HG03460 (cell line): ENCODE measurements around the gene GABPB1.
"Not testable (repeated sequence)": the region's sequence is repeated elsewhere in the genome, so short reads cannot be mapped to it uniquely, and the experiment has no call there.

Source experiments
- ATAC-seq: cut with Tn5 transposase; IDR thresholded peaks from one replicate; pipeline ENCODE4 v1.9.1; 2021; ENCODE audit not compliant: unreplicated experiment

Gene GABPB1

GRCh38 chr15:50354838-50355618 lies at the start of gene GABPB1:
Gene GABPB1 (minus strand): TSS chr15:50355198. CDS start chr15:50309798, 45,400 bp downstream.
- ATAC-seq, result peak; percentile 39

DNA sequence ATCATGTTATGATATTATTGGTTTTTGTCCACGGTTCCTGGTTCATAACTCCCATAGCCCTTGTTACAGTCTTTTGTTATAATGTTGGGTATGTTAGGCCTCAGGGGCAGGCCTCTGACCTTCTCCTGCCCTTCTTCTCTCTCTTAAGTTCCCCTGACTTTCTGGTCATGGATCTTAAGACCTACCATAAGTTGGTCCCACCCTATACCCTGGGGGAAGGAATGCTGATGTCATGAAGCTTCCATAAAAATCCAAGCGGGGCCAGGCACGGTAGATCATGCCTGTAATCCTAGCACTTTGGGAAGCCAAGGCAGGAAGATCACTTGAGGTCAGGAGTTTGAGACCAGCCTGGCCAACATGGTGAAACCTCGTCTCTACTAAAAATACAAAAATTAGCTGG lies 36.6 kb upstream of the GABPB1 start:
- not testable (repeated sequence) for ATAC-seq

DNA sequence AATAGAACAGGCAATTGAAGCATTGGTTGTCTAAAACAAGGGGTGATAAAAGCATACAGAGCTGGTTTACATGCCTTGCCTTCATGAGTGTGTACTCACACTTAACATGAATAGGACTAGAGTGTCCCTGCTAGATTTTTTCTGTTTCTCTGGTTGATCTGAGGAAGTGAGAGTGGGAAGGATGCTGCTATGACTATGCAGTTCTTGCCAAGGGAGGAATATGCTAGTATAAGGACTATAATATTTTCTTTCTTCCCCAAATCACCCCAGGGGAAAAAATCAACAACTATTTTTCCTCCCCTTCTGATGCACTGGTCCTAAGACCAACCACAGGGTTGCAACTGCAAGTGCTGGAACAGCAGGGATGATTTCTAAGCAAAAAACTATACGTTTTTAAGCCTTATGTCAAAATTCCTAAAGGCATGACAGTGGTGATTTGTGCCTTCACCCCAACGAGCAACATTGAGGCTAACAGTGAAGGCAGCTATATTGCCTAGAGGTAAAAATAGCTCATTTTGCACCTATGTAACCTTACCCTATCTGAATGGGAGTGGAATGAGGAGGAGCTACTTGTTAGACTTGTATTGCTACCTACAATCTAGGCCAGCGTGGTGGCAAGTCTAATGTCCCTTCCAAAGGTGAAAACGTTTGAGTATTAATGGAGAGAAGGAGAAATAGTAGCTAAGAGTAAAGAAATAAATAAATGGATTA lies 35.7 kb upstream of the GABPB1 start:
- ATAC-seq, result peak; percentile 79

- ATAC-seq, result not testable (repeated sequence)
These were observed 27.4 kb upstream of the GABPB1 start for GRCh38 chr15:50382408-50382807.

- no peak for ATAC-seq
These were observed 26.4 kb upstream of the GABPB1 start for GRCh38 chr15:50381438-50381837.

DNA sequence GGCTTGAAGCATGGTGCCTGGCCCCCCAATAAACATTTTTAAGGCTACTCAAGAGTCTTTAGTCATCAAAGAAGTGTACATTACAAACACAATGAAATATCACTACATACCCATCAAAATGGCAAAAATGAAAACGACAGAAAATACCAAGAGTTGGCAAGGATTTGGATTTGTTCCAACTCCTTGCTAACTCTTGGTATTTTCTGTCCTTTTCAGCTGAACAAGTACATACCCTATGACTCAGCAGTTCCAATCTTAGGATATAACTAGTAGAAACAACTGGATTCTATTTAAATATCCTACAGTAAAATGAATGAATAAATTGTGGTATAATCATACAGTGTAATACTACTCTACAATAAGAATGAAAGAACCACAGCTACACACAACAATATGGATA lies 25.1 kb upstream of the GABPB1 start:
- ATAC-seq, result no peak

DNA sequence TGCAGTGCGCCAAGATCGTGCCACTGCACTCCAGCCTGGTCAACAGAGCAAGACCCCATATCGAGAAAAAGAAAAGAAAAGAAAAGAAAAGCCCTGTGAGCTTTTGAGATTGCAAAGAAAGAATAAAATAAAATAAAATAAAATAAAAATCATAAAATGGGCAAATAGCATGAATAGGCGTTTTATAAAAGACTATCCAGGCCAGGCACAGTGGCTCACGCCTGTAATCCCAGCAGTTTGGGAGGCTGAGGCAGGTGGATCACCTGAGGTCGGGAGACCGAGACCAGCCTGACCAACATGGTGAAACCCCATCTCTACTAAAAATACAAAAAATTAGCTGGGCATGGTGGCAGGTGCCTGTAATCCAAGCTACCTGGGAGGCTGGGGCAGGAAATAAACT lies 24.4 kb upstream of the GABPB1 start:
- not testable (repeated sequence) for ATAC-seq

- no peak for ATAC-seq
These were observed 23.8 kb upstream of the GABPB1 start for GRCh38 chr15:50378776-50379175.

DNA sequence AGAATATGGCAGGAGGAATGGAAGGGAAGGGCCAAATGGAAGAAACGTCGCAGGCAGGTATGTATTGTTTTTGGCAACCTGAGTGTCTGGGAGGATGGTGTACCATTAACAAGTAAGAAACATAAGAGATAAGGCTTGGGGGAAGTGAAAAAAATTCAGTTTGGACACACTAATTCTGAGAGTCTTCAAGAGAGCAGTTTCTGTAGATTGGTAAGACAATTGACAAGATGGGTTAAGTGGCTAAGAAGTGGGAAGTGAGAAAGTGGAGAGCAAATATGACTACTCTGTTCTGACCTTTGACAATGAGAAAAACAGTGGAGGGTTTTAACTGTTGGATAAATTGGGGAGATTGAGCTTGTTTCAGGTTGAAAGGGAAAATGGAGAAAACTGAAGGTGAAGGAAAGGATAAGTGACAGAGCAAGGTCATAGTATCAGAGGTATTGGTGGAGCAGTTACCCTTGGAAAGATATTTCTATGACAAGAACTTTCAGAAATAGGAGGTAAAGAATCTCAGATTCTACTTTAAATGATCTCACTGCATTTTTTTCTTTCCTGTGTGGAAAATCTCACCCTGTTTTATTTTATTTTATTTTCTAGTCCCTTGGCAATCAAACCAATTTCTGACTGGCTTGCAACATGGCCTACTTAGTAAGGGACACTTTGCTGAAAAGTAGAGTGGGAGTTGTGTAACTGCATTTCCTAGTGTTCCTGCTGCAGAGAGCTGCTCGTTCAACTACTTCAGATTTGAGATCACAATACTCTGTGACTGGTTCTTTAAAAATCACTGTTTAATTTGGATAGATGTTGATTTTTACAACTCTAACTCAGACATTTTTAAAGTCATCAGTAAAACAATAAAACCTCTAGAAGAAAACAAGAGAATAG lies 23.1 kb upstream of the GABPB1 start:
- peak; percentile 98 for ATAC-seq

DNA sequence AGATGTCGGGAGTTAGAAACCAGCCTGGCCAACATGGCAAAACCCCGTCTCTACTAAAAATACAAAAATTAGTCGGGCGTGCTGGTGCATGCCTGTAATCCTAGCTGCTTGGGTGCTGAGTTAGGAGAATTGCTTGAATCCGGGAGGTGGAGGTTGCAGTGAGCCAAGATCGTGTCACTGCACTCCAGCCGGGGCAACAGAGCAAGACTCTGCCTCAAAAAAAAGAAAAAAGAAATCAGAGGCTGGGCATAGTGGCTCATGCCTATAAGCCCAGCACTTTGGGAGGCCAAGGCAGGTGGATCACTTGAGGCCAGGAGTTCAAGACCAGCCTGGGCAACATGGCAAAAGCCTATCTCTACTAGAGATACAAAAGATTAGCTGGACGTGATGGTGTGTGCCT lies 14.6 kb upstream of the GABPB1 start:
- not testable (repeated sequence) for ATAC-seq

GRCh38 chr15:50365971-50366370 lies 11.0 kb upstream of the GABPB1 start:
- no peak for ATAC-seq

GRCh38 chr15:50365570-50365969 lies 10.6 kb upstream of the GABPB1 start:
- ATAC-seq, result no peak

GRCh38 chr15:50363612-50364011 lies 8.6 kb upstream of the GABPB1 start:
- no peak for ATAC-seq

GRCh38 chr15:50361756-50362155 lies 6.8 kb upstream of the GABPB1 start:
- ATAC-seq, result no peak

GRCh38 chr15:50358845-50359244 lies 3.8 kb upstream of the GABPB1 start:
- ATAC-seq, result no peak

GRCh38 chr15:50355980-50356379 lies 982 bp upstream of the GABPB1 start:
- ATAC-seq, result no peak

DNA sequence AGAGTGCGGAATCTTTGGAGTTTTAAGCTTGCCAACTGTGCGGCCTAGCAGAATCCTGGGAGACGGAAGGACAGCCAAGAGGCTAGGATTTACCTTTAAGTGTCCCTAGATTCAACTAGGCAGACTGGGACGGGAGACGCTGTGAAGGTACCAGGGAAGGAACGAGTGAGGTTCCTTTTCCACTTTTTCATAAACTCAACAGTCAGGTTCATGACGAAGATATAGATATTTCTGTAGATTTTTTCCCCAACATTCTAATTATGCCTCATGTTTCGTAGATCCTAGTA lies 564 bp upstream of the GABPB1 start:
- no peak for ATAC-seq

DNA sequence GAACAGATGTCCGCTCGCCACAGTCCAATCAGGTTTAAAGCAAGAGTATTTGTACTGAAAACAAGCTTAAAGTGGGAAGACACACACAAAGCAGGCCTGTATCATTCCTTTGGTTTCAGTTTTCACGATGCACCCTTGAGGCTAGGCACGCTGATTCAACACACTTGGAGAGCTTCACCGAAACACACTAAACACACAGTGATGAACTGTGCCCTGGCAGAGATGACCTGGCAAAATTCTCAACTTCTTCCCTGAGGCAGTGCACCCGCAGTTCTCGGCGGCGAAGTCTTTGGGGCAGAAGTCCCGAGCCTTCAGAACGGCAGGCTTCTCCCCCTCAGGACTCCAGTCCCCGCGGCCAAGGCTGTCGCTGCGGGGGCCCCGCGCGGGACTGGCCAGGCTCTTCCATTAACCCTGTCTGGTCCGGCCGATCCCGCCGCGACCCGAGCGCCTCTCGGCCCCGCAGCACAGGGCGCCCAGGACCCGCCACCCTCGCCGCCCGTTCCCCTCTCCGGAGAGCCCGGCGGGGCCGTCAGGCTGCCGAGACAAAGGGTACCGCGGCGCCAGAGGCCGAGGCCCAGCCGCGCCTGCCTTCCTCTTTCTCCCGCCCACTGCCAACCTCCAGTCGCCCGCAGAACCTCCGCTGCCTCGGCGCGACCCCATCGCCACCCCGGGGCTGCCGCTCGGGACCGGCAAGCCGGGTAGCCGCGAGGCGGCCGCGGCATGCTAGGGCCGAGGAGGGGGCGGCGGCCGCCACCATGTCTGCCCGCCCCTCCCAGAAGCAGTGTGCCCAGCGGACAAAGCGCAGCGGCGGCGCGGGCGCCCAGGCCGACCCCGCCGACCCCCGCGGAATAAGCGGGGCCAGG lies 792 bp downstream of the GABPB1 start:
- ATAC-seq, result peak; percentile 33

DNA sequence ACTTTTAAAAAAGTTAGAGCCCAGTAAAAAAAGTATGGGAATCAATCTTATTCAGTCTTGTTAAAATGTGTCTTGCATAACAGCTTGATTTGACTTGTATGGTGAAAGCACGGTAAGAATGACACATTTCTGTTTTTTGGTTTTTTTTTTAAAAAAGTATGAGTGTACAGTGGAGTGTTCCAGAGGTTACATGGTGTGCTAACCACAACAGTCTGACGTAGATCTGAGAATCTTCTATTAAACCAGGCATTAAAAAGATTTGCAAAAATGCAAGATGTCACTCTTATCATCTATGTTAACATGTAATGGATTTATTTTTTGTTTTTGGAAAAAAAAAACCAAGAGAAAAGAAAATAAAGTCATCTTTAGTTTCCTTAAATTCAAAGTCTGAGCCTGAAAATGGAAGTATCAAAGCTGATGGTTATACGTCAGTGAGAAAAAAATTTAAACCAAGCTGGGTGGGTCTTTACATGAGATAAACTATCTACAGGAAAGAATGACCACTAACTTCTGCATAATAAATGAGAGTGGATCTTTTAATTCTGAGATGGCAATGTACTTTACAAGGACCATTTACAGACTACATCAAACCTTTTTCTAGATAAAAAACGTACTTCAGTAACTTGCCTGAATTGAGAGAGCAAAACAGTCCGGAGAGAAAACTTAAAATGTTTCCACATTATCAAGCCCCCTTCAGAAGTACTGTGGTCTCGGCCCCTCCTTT lies 1.6 kb downstream of the GABPB1 start:
- no peak for ATAC-seq

GRCh38 chr15:50350621-50351020 lies 4.4 kb downstream of the GABPB1 start:
- no peak for ATAC-seq
